Activated T-cell treated with anti-CD3 and anti-CD28 coated beads, Interleukin-2, amount 50 U/mL, for 72 hours (primary cell): ENCODE measurements around the gene KCNK18. TPM values are rescaled to one million over a fixed set of nuclear protein-coding genes. Genes with fewer than 3 reads are reported as not detected.
"Not testable (repeated sequence)": the region's sequence is repeated elsewhere in the genome, so short reads cannot be mapped to it uniquely, and the experiment has no call there.

Source experiments
- ATAC-seq, 2 donors: fragments of 150-1000 bp; cut with Tn5 transposase; replicated peaks in 1 of 2; 2 replicates each; pipeline ENCODE4 v1.10.0; 2021; ENCODE audit warnings: moderate library complexity in 2 of 2, mild to moderate bottlenecking in 1 of 2
- DNase-seq, 2 donors: peaks; one replicate each; pipeline ENCODE4 v3.0.0; 2021 to 2022; ENCODE audit warnings: mixed read lengths in 1 of 2
- H3K27ac Mint-ChIP-seq: one replicate; pipeline ENCODE4 v1.8.0; 2022; ENCODE audit warnings: mild to moderate bottlenecking, moderate library complexity, mixed read lengths
- H3K27me3 Mint-ChIP-seq: one replicate; pipeline ENCODE4 v1.8.0; 2022; ENCODE audit warnings: low read depth, mixed read lengths
- H3K36me3 Mint-ChIP-seq, 2 donors: one replicate each; pipeline ENCODE4 v1.8.0; 2022; ENCODE audit warnings: mixed read lengths in 2 of 2, mild to moderate bottlenecking in 1 of 2; ENCODE audit not compliant: insufficient read depth in 2 of 2
- H3K4me1 Mint-ChIP-seq: one replicate; pipeline ENCODE4 v1.8.0; 2022; ENCODE audit warnings: low read depth, mixed read lengths
- H3K4me3 Mint-ChIP-seq, 2 donors: one replicate each; pipeline ENCODE4 v1.8.0; 2022; ENCODE audit warnings: mild to moderate bottlenecking in 2 of 2, mixed read lengths in 2 of 2, moderate library complexity in 2 of 2
- H3K9me3 Mint-ChIP-seq, 2 donors: one replicate each; pipeline ENCODE4 v1.8.0; 2022; ENCODE audit warnings: mixed read lengths in 2 of 2
- total RNA-seq, 2 donors: library from RNA; stranded (reverse); gene quantifications; one replicate each; pipeline ENCODE4 v1.2.3, GENCODE V29; 2022

The KCNK18 gene
- total RNA-seq, 2 donors from 2014 or later: not detected

DNA sequence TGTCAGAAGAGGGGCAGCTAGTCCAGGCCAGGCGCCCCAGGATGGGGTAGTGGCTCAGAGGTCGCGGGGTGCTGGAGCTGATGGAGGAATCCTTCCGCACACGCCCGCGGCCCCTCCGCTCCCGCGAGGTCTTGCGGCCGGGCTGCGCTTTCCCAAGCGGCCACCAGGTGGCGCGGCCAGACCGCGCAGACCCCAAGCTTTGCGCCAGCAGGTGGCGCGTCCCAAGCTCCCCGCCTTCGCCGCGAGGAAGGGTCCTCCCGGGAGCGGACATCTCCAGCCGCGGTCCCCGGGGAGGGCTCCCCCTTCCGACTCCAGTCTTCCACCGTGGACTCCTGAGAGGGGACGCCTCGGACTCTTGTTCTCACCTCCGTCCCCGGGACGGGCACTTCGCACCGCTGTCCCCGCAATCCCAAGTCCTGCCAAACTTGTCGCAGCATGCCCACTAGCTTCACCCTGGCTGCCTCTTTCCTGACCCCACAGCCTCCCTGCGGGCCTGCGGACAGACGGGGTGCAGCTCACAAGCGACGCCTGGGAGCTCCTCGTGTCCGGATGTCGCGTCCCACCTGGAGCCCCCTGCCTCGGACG is 19.4 kb downstream of the KCNK18 start:
- ATAC-seq (peak; percentile 79 to 84), DNase-seq (peak; percentile 77 to 81)
- Mint-ChIP-seq H3K27me3 (peaks cover 65% of the 10 kb centered on the region), H3K4me3 (peak overlapping the region; percentile 85 to 91), H3K4me1 (peaks cover 4% of the 10 kb centered on the region), H3K9me3 (peaks cover 2 to 6% of the 10 kb centered on the region in 2 donors), H3K27ac (no peak overlapping the region), H3K36me3 (peaks cover under 1 to 2% of the 10 kb centered on the region in 2 donors)

DNA sequence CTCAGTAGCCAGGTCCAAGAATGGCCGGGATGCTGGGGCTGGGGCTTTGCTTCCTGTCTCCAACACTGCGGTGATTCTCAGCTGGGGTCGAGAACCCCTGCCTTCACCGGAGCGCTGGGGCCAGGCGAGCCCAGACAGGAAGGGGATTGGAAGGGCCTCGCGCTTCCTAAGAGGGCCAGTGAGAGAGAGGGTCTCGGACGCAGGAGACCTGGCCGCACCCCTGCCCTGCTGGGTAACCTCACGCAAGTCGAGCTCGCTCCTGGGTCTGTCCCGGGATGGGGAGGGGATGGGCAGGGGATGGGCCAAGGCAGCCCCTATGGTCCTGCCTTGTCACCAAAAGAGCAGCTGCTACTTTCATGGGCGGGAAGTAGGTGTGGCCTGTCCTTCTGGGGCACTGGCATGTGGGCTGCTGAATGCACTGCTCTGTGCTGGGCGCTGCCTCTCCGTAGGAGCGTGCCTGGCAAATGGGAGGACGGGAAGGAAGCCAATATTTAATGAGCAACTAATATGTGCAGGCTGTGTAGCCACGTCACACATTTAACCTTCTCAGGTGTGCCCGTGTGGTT is 20.0 kb downstream of the KCNK18 start:
- ATAC-seq: peak; percentile 45 to 53

DNA sequence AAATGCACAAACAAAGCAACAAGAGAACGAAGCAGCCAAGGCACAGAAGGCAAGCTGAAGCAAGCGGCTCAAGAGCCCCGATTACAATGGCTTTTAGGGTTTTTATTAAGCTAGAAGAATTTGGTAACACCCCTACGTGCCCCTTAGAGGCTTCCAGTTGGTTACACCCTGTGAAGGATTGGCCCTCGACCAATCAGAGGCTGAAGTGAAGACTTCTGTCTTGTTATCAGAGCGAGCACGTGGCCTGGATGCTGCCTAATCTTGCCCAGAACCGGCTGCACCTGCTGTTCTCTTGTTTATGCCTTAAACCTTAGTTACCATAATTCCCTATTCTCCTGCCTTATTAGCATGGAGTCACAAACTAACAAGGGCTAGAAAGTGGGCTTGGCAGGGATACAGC is 21.4 kb downstream of the KCNK18 start:
- H3K9me3 Mint-ChIP-seq: no peaks in the 10 kb centered on the region
- no peak overlapping the region for H3K4me3 Mint-ChIP-seq
- H3K27me3 Mint-ChIP-seq: peaks cover 57% of the 10 kb centered on the region
- H3K36me3 Mint-ChIP-seq: no peaks in the 10 kb centered on the region
- no peak overlapping the region for H3K27ac Mint-ChIP-seq
- ATAC-seq: no peak
- H3K4me1 Mint-ChIP-seq: peaks cover 4% of the 10 kb centered on the region
- DNase-seq: no peak

More for the DNA sequence above, 20.0 kb downstream of the KCNK18 start:
- Mint-ChIP-seq H3K27ac (no peak overlapping the region), H3K27me3 (peaks cover 63% of the 10 kb centered on the region), H3K4me3 (peak overlapping the region; percentile 85 to 91), H3K9me3 (peaks cover 2% of the 10 kb centered on the region in 2 donors), H3K36me3 (no peaks in the 10 kb centered on the region), H3K4me1 (peaks cover 4% of the 10 kb centered on the region)
- peak in 1 of 2 donors; percentile 26 for DNase-seq

DNA sequence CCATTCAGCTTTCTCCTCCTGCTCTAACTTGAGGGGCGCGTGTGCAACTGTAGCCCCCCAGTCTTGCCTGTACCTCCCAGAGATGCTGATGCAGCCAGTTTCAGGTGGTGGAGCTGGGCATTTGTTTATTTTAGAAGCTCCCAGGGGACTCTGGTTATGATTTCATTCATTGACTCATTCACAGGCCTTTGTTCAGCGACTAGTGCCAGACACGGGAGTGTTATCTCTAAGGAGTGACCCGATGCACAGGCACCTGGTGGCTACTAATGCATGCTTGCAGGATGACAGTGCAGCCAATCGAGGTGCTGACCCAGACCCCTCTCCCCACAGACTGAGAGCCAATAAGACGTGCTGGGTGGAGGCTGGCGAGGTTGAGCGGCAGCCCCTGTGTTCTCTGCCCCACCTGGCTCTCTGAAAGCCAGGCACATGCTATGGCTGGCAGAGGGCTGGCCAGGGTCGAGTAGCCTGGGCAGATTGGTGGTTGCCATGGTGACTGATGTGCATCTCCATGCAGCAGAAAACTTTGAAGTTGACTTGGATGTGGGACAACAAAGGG is 23.9 kb downstream of the KCNK18 start:
- H3K4me1 Mint-ChIP-seq: peaks cover 4% of the 10 kb centered on the region
- peaks cover 31% of the 10 kb centered on the region for H3K27me3 Mint-ChIP-seq
- H3K36me3 Mint-ChIP-seq: no peaks in the 10 kb centered on the region
- no peak overlapping the region for H3K4me3 Mint-ChIP-seq
- no peaks in the 10 kb centered on the region for H3K9me3 Mint-ChIP-seq
- DNase-seq: no peak
- H3K27ac Mint-ChIP-seq: no peak overlapping the region
- no peak for ATAC-seq

DNA sequence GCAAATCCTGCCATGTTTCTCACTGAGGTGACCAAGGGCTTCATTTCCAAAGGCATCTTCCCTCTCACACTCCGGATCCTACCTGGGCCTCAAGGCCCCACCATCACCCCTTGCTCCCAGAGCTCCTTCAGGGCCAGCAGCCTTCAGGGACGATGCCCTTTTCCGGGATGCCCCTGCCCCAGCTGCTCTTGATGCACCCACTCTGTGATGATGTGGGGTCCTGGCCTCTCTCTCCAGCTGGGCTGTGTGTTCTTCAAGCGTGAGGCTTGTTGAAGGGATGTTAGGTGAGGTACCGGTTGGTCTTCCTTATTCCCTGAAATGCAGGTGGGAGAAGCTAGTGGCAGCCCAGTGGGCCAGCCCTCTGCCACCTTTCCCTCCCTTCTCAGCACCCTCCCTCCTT is 25.3 kb downstream of the KCNK18 start:
- no peaks in the 10 kb centered on the region for H3K9me3 Mint-ChIP-seq
- DNase-seq (no peak), ATAC-seq (no peak)
- peaks cover 21% of the 10 kb centered on the region for H3K27me3 Mint-ChIP-seq
- H3K36me3 Mint-ChIP-seq: no peaks in the 10 kb centered on the region
- H3K4me3 Mint-ChIP-seq: no peak overlapping the region
- H3K27ac Mint-ChIP-seq: no peak overlapping the region
- H3K4me1 Mint-ChIP-seq: no peaks in the 10 kb centered on the region

DNA sequence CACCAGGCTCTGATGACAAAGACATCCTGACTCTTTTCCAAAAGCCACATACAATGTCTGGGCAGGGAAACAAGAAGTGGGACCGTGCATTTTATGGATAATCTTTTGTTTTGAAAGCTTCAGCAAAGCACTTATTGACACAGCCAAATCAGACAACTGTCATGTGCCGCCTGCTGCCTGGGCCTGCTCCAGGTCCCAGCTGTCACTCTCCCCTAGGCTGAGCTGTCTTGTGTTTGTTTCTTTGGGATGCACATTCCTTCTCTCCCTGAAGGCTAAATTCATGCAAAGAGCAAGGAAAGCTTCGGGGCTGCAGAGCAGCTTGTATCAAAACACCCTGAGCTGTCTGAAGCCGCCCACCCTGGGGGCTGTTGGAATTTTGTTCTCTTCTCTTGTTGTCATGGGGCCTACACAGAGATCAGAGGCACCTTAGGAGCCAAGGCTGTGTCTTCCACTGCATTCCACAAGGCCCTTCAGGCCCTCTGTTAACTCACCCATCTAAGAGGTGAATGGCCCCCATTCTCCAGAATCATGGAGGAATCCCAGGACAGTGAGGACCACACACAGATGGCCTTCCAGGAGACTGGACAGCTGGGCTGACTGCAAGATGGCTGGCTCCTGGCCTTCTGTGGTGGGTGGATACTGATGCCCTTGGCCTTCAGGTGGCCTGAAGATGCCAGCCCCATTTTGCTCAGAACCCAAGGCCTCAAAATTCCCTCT is 25.8 kb downstream of the KCNK18 start:
- H3K4me1 Mint-ChIP-seq: no peaks in the 10 kb centered on the region
- peaks cover 16% of the 10 kb centered on the region for H3K27me3 Mint-ChIP-seq
- no peak overlapping the region for H3K4me3 Mint-ChIP-seq
- no peak overlapping the region for H3K27ac Mint-ChIP-seq
- DNase-seq (no peak), ATAC-seq (no peak)
- H3K36me3 Mint-ChIP-seq: no peaks in the 10 kb centered on the region
- H3K9me3 Mint-ChIP-seq: no peaks in the 10 kb centered on the region

DNA sequence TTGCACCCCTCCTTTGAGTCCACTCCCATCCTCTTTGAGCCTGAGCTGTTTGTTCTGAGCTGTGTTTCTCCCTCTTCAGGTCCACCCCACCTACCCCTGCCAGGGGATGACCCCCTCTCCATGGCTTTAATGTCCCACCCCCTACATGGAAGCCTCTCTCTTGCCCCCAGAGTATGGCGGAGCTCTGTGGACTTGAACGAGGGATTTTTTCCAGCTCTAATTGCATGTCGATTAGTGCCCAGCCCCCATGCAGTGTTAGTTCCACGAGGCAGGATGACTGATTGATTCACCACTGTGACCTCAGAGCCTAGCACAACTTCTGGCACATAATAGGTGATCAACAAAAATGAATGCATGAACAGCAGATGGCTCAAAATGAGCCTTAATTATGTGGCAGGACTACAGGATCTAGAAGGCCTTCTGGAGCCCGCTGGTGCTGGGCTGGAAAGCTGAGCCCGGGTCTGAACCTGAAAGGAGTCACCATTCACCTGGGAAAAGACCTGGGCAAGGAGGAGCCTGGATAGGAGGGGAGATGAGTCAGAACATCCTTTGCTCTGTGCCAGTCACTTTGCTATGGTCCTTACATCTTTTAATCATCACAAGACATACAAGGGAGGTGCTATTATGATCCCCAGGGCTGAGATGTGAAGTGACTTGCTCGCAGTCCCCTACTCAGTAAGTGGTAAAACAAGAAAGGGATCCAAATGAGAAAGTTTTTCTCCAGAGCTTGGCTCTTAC is 26.6 kb downstream of the KCNK18 start:
- ATAC-seq: no peak
- Mint-ChIP-seq H3K4me1 (no peaks in the 10 kb centered on the region), H3K4me3 (no peak overlapping the region), H3K27me3 (peaks cover 13% of the 10 kb centered on the region), H3K36me3 (no peaks in the 10 kb centered on the region), H3K27ac (no peak overlapping the region), H3K9me3 (no peaks in the 10 kb centered on the region)
- no peak for DNase-seq

DNA sequence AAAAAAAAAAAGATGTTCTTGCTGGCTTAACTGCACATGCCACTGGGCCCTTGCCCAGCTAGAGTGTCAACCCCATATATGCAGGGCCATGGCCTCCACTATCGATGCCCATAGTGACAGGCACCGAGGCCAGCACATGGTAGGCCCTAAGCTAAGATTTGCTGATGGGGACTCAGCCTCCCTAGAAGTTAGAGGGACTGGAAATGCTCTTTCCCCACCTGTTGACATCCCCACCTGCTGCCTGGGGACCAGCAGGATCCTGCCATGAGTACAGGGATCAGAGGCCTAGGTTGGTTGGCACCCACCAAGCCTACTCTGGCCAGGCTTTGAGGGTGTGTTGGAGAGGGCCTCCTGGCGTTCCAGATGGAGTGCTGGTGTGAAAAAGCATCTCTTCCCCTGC is 27.6 kb downstream of the KCNK18 start:
- ATAC-seq: no peak
- Mint-ChIP-seq H3K27me3 (peaks cover 23% of the 10 kb centered on the region), H3K4me3 (no peak overlapping the region)

DNA sequence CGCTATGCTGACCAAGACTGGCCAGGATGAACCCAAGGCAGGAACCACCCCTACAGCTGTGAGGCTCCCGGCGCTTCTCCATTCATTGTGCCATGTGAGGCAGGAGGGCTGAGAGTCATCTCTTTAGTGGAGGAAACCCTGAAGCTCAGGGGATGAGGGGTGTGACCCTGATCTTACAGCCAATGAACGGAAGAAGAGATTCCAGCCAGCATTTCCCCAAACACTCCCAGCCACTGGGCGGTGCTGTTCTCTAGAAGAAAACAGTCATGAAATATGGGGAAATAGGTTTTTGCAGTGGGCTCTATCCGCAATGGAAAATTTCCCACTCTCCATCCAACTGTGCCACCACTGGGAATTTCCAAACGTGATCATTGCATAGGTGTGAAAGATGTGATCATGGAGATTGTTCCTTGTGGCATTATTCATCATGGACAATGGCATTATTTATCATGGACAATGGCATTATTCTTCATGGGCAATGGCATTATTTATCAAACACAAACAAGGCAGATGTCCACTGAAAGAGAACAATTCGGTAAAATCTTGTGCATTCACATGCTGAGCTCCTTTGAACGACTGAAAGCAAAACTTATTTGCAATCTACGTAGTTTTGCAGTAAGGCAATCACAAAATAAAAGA is 29.6 kb downstream of the KCNK18 start:
- Mint-ChIP-seq H3K27me3 (peaks cover 33% of the 10 kb centered on the region), H3K4me3 (no peak overlapping the region), H3K36me3 (no peaks in the 10 kb centered on the region), H3K4me1 (no peaks in the 10 kb centered on the region), H3K27ac (no peak overlapping the region), H3K9me3 (no peaks in the 10 kb centered on the region)
- ATAC-seq (no peak), DNase-seq (no peak)

More for the DNA sequence above, 27.6 kb downstream of the KCNK18 start:
- Mint-ChIP-seq H3K4me1 (no peaks in the 10 kb centered on the region), H3K9me3 (no peaks in the 10 kb centered on the region), H3K27ac (no peak overlapping the region), H3K36me3 (no peaks in the 10 kb centered on the region)
- DNase-seq: no peak

DNA sequence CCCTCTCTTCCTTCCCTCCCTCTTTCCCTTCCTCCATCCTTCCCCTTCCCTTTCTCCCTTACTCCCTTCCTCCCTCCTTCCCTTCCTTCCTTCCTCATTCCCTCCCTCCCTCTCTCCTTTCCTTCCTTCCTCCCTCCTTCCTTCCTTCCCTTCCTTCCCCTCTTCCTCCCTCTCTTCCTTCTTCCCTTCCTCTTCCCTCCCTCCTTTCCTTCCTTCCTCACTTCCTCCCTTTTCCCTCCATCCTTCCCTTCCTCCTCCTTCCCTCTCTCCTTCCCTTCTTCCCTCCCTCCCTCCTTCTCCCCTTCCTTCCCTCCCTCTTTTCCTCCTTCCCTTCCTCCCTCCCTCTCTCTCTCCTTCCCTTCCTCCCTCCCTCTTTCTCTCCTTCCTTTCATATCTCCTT is 30.9 kb downstream of the KCNK18 start:
- no peaks in the 10 kb centered on the region for H3K4me1 Mint-ChIP-seq
- no peak overlapping the region for H3K27ac Mint-ChIP-seq
- H3K4me3 Mint-ChIP-seq: no peak overlapping the region
- H3K27me3 Mint-ChIP-seq: peaks cover 43% of the 10 kb centered on the region
- H3K9me3 Mint-ChIP-seq: no peaks in the 10 kb centered on the region
- no peak for ATAC-seq
- no peaks in the 10 kb centered on the region for H3K36me3 Mint-ChIP-seq
- no peak for DNase-seq

DNA sequence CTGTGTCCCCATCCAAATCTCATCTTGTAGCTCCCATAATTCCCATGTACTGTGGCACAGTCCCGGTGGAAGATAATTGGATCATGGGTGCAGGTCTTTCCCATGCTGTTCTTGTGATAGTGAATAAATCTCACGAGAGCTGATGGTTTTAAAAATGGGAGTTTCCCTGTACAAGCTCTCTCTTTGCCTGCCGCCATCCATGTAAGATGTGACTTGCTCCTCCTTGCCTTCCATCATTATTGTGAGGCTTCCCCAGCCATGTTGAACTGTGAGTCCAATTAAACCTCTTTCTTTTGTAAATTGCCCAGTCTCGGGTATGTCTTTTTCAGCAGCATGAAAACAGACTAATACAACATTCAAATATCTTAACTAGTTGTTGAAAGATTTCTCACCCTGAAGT is 32.8 kb downstream of the KCNK18 start:
- not testable (repeated sequence) for DNase-seq, H3K4me1 Mint-ChIP-seq, H3K9me3 Mint-ChIP-seq, H3K27ac Mint-ChIP-seq, H3K4me3 Mint-ChIP-seq, ATAC-seq, H3K36me3 Mint-ChIP-seq
- H3K27me3 Mint-ChIP-seq: peaks cover 46% of the 10 kb centered on the region

DNA sequence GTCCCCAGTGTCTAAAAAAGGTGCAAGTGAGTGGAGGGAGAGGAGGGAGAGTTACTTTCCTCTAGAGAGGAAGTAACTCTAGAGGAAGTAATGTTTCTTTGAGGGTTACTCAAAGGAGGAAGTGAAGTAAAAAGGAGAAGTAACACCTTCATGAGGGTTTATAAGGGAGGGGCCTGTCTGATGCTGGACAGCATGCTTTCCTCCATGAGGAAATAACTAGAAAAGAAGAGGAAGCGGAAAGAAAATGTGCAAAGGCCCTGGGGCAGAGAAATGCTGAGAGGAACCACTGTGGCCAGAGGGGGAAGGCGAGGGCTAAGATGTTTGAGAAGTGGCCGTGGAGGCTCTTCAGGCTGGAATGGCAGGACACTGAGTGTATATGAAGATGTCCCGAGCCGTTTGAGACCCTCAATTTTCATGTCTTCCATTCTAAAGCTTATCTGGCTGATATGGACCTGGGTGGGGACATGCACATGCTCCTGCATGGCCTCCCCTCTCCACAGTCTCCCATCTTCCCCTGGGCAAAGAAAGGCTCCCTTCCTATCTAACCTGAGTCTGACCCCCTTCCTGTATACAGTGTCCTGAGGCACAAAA is 40.2 kb downstream of the KCNK18 start:
- Mint-ChIP-seq H3K9me3 (no peaks in the 10 kb centered on the region), H3K4me1 (no peaks in the 10 kb centered on the region), H3K27me3 (peaks cover 35% of the 10 kb centered on the region), H3K27ac (no peak overlapping the region), H3K36me3 (no peaks in the 10 kb centered on the region), H3K4me3 (no peak overlapping the region)
- ATAC-seq: no peak
- no peak for DNase-seq
